DOHH2 (cell line): ENCODE data around the gene FETUB.

ENCODE experiments used
- CTCF ChIP-seq: fragments of 200-600 bp; sonication (generic); IDR thresholded peaks from one replicate; pipeline ENCODE4 v1.5.1; 2014; ENCODE audit warnings: antibody characterized with exemption, mild to moderate bottlenecking, low read depth, low read length; ENCODE audit not compliant: poor library complexity, severe bottlenecking
- EZH2phosphoT487 ChIP-seq: fragments of 200-600 bp; sonication (generic); IDR thresholded peaks from 2 replicates; pipeline ENCODE4 v1.6.1; 2017; ENCODE audit warnings: borderline replicate concordance, mild to moderate bottlenecking, antibody characterized with exemption, low read length, moderate library complexity, mixed read lengths

- TF ChIP-seq CTCF = no peak
- no peak for TF ChIP-seq EZH2phosphoT487
Observed at GRCh38 chr3:186616299-186616617, 23.9 kb upstream of the FETUB start.
